Thymus (tissue), 11 donors: ENCODE measurements around the gene SBF1. TPM values are rescaled to one million over a fixed set of nuclear protein-coding genes. Genes with fewer than 3 reads are reported as not detected.

Source experiments
- DNase-seq, 9 donors: peaks; one replicate each; pipeline ENCODE4 v3.0.0-alpha.2; 2013; ENCODE audit warnings: low spot score in 9 of 9, low read depth in 6 of 9, missing footprints in 1 of 9
- H3K27ac ChIP-seq, 2 donors: one replicate each; pipeline ENCODE4 v1.5.1; 2013; ENCODE audit warnings: control low read depth in 1 of 2, low read depth in 1 of 2, low read length in 1 of 2, mild to moderate bottlenecking in 1 of 2, moderate library complexity in 1 of 2
- H3K27me3 ChIP-seq, 2 donors: one replicate each; pipeline ENCODE4 v1.5.1; 2013; ENCODE audit warnings: low read length in 1 of 2; ENCODE audit not compliant: control insufficient read depth in 2 of 2, insufficient read depth in 1 of 2
- H3K36me3 ChIP-seq, 2 donors: one replicate each; pipeline ENCODE4 v1.5.1; 2013; ENCODE audit warnings: low read length in 1 of 2, mild to moderate bottlenecking in 1 of 2, moderate library complexity in 1 of 2; ENCODE audit not compliant: control insufficient read depth in 2 of 2, insufficient read depth in 2 of 2
- H3K4me1 ChIP-seq, 2 donors: one replicate each; pipeline ENCODE4 v1.5.1; 2013; ENCODE audit warnings: low read length in 2 of 2; ENCODE audit not compliant: control insufficient read depth in 2 of 2, insufficient read depth in 2 of 2
- H3K4me3 ChIP-seq, 2 donors: one replicate each; pipeline ENCODE4 v1.5.1; 2013; ENCODE audit warnings: low read length in 2 of 2, control low read depth in 1 of 2, mild to moderate bottlenecking in 1 of 2
- H3K9me3 ChIP-seq, 2 donors: one replicate each; pipeline ENCODE4 v1.5.1; 2013; ENCODE audit warnings: low read length in 1 of 2, mild to moderate bottlenecking in 1 of 2; ENCODE audit not compliant: control insufficient read depth in 2 of 2, insufficient read depth in 1 of 2
- WGBS: extraction: QIAGEN DNeasy Blood & Tissue Kit; methylation state at CpG from one replicate; pipeline ENCODE4 v1.1.7; 2013; 5-methylcytosine and 5-hydroxymethylcytosine counted together
- polyA plus RNA-seq: library from polyadenylated mRNA; stranded (reverse); fragments of 200-250 nt; gene quantifications from one replicate; pipeline ENCODE4 v1.2.3, GENCODE V29; 2013
- total RNA-seq: library from RNA; stranded (reverse); fragments of 120-200 nt; gene quantifications from one replicate; pipeline ENCODE4 v1.2.4, GENCODE V29; 2013
- donor health status: healthy.

The SBF1 gene
- total and polyA plus RNA-seq, 2 donors, result 56.7 to 88.2 TPM

DNA sequence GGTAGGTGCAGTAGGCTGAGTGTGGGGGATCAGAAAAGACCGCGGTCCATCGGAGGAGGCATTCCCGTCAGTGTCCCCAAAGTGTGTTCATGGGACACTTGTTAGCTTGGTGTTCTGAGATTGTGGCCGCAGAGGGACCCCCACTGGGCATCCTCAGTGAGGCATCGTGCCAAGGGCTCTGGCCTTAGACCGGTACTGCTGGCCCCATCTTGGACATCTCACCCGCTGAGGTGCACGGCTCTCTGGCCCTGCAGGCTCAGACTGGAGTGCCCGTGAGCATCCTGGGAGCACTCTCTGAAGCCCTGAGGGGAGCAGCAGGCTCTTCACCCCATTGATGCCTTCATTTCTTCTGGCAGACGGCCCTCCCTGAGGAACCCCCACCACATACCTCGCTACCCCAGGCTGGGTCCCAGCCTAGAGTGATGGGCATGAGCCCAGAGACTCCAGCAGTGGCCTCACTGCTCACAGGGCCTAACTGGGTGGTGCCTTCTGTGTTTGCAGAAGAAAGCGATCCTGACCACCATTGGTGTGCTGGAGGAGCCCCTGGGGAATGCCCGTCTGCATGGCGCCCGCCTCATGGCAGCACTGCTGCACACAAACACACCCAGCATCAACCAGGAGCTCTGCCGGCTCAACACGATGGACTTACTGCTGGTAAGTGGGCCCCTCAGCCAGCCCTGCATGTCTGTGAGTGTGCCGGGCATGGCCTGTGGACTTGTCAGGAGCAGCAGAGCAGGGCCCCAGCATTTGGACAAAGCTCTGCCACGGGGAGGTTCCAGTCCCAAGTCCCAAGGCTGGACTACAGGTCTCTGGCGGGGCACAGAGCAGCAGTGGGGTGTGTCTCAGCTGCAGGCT is 51.6 kb downstream of the SBF1 start:
- peaks cover 68 to 84% of the 10 kb centered on the region in 2 donors for H3K36me3 ChIP-seq
- H3K27ac ChIP-seq, result no peak overlapping the region
- H3K4me3 ChIP-seq, result no peak overlapping the region
- 98% methylated on average over 21 of the region's 21 CpGs for WGBS
- H3K27me3 ChIP-seq, result no peaks in the 10 kb centered on the region
- DNase-seq, result no peak
- peaks cover 0 to 4% of the 10 kb centered on the region in 2 donors for H3K9me3 ChIP-seq
- H3K4me1 ChIP-seq, result no peaks in the 10 kb centered on the region

DNA sequence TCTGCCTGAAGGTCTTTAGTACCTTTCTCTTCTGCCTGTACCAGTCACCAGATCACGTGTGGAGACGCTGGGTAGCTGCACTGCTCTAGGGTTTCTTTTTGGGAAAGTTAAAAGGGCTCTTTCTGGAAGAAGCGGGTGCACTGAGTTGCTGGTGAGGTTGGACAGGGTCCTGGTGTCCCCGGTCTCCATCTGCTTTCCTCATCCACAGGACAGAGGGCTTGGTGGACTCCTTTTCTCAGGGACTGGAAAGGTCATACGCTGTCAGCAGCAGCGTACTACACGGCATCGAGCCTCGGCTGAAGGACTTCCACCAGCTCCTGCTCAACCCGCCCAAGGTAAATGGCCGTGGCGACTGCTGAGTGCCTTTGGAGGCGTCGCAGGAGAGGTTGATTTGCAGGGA is 52.8 kb downstream of the SBF1 start:
- no peak overlapping the region for H3K27ac ChIP-seq
- 99% methylated on average over 14 of the region's 14 CpGs for WGBS
- no peaks in the 10 kb centered on the region for H3K27me3 ChIP-seq
- peaks cover 77 to 90% of the 10 kb centered on the region in 2 donors for H3K36me3 ChIP-seq
- H3K4me3 ChIP-seq, result no peak overlapping the region
- peaks cover 0 to 4% of the 10 kb centered on the region in 2 donors for H3K9me3 ChIP-seq
- H3K4me1 ChIP-seq, result no peaks in the 10 kb centered on the region
- DNase-seq, result no peak

DNA sequence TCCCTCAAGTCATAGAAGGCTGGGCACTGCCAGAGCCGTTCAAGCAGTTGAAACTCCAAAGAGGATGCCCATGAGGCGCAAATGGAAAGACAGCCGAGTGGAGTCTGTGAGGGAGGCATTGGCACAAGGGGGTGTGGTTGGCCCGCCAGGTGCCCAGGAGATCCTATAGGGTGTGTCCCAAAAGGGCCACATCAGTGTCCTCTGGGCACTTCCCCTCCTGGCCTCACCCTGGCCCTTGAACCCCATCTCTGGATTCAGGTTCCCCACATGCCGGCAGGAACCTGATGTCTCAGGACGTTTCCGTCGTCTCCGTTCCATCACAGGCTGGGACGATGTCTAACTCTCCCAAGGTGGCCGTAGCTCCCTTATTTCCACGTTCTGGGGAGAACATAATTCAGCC is 54.3 kb downstream of the SBF1 start:
- no peak overlapping the region for H3K27ac ChIP-seq
- 99% methylated on average over 12 of the region's 12 CpGs for WGBS
- H3K9me3 ChIP-seq, result peaks cover 0 to 4% of the 10 kb centered on the region in 2 donors
- no peaks in the 10 kb centered on the region for H3K27me3 ChIP-seq
- peaks cover 86 to 98% of the 10 kb centered on the region in 2 donors for H3K36me3 ChIP-seq
- no peak for DNase-seq
- no peak overlapping the region for H3K4me3 ChIP-seq
- H3K4me1 ChIP-seq, result no peaks in the 10 kb centered on the region

DNA sequence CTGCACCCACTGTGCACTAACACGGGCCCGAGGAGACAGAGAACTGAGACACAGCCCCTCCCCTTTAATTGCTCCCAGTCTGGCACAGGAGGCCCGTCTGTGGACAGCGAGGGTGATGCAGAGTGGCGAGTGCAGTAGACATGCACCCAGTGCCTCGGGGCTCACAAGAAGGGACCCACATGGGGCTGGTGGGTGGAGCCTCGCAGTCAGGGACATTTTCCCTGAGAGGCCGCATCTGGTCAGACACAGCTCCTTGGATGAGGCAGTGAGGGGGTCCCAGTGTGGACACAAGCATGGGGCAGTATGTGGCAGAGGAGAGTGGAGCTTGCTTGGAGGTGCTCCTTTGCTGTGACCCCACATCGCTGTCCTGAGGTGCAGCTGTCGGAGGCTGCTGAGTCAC is 54.8 kb downstream of the SBF1 start:
- no peaks in the 10 kb centered on the region for H3K27me3 ChIP-seq
- no peak overlapping the region for H3K27ac ChIP-seq
- DNase-seq, result no peak
- no peak overlapping the region for H3K4me3 ChIP-seq
- no peaks in the 10 kb centered on the region for H3K4me1 ChIP-seq
- WGBS, result 99% methylated on average over 10 of the region's 10 CpGs
- peaks cover 0 to 4% of the 10 kb centered on the region in 2 donors for H3K9me3 ChIP-seq
- peaks cover 88 to 98% of the 10 kb centered on the region in 2 donors for H3K36me3 ChIP-seq

DNA sequence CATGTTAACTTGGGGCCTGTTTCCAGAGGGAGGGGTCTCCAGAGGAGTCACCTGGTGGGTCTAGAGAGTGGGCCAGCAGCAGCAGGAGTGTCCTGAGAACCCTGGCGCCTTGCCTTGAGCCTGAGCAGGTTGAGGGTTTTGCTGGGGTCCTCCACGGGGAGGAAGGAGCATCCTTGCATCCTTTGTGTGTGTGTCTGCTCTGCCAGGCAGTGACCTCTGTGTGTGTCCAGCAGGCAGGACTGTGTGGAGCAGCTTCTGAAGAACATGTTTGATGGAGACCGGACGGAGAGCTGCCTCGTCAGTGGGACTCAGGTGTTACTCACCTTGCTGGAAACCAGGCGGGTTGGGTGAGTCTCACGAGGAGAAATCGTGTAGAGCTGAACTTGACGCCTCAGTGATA is 55.7 kb downstream of the SBF1 start:
- Histone ChIP-seq H3K9me3 (peaks cover 0 to 4% of the 10 kb centered on the region in 2 donors), H3K27me3 (no peaks in the 10 kb centered on the region), H3K4me1 (no peaks in the 10 kb centered on the region), H3K4me3 (no peak overlapping the region), H3K36me3 (peaks cover 92 to 99% of the 10 kb centered on the region in 2 donors), H3K27ac (no peak overlapping the region)
- 96% methylated on average over 9 of the region's 9 CpGs for WGBS
- no peak for DNase-seq

DNA sequence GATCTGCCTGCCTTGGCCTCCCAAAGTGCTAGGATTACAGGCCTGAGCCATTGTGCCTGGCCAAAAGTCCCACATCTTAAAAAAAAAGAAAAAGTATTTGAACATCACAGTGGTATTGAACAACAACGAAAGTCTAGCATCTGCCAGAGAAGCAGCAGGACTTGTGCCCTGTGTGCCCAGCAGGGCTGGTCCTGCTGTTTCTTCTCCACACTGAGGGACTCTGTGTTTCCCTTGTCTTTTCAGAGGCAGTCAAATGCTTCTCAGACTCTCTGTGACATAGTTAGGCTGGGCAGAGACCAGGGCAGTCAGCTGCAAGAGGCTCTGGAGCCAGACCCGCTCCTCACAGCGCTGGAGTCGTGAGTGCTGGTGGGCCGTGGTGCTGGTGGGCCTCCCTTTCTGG is 56.2 kb downstream of the SBF1 start:
- H3K27me3 ChIP-seq, result no peaks in the 10 kb centered on the region
- no peak overlapping the region for H3K4me3 ChIP-seq
- H3K27ac ChIP-seq, result no peak overlapping the region
- DNase-seq, result no peak
- H3K4me1 ChIP-seq, result no peaks in the 10 kb centered on the region
- 98% methylated on average over 5 of the region's 5 CpGs for WGBS
- peaks cover 92 to 99% of the 10 kb centered on the region in 2 donors for H3K36me3 ChIP-seq
- H3K9me3 ChIP-seq, result peaks cover 0 to 4% of the 10 kb centered on the region in 2 donors

DNA sequence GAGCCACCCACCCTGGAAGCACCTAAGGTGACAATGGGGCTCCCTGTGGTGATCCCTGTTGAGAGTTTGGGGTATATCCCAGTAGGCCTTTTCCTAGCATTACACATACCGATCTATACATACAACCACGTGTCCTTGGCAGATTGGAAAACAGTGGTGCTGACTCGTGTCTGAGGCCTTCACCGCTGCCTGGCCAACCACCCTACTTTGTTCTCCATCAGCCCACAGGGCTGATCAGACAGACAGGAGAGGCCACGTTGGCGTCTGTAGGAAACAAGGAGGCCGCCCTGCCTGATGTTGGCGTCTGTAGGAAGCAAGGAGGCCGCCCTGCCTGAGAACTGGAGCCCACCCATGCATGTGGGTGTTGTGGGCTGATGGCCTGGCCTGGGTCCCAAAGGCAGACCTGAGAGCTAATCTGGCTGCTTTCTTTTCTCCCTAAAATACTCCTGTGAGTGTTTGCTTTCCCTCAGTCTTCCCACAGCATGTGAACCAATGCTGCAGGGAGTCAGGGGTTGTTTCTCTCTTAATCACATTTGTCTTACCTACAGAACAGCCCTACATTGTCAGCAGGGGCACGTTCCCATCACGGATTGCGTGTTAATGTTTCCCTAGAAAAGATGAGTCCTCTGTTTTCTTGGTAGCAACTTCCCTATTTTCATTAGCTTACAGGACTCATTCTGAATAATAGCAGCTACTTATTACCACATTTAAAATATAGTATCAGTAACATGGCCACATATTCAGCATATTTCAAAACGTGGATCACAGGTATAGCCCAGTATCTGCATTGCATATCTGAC is 57.2 kb downstream of the SBF1 start:
- WGBS, result 96% methylated on average over 13 of the region's 13 CpGs
- no peak for DNase-seq
- Histone ChIP-seq H3K27me3 (no peaks in the 10 kb centered on the region), H3K27ac (no peak overlapping the region), H3K9me3 (peaks cover 0 to 4% of the 10 kb centered on the region in 2 donors), H3K4me1 (no peaks in the 10 kb centered on the region), H3K36me3 (peaks cover 82 to 94% of the 10 kb centered on the region in 2 donors), H3K4me3 (no peak overlapping the region)

DNA sequence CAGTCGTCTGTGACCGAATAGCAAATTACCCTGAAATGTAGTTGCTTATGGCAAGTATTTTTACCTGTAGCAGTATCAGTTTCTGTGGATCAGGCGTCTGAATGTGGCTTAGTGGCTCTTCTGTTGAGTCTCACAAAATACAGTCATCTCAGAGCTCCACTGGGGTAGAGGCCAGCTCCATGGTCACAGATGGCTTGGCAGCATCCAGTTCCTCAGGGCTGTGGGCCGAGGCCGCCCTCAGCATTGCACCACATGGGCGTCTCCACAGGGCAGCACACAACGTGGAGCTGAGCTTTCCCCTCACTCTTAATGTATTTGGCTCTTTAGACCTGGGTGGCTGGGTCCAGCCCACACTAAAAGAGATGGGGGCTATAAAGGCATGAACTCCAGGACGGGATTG is 57.8 kb downstream of the SBF1 start:
- no peak overlapping the region for H3K27ac ChIP-seq
- H3K36me3 ChIP-seq, result peaks cover 76 to 88% of the 10 kb centered on the region in 2 donors
- DNase-seq, result no peak
- no peak overlapping the region for H3K4me3 ChIP-seq
- peaks cover 0 to 4% of the 10 kb centered on the region in 2 donors for H3K9me3 ChIP-seq
- H3K4me1 ChIP-seq, result no peaks in the 10 kb centered on the region
- WGBS, result 97% methylated on average over 8 of the region's 8 CpGs
- no peaks in the 10 kb centered on the region for H3K27me3 ChIP-seq

DNA sequence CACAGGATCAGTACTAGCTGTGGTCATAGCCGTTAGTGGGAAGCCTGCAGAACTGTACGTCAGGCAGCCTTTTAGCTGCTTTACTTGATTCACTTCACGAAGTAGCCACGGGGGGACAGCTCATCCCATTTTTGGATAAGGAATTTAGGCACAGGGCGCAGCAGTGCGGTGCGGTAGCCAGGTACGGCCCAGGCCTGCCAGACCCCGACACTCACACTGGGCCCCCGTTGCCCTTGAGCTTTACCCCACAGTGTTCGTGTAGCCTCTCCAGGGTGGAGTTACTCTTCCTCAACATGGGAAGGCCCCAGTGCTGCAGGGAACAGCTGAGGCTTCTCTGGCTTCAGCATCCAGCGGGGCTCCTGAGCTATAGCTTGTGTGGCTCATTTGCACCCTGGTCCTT is 59.4 kb downstream of the SBF1 start:
- no peak overlapping the region for H3K27ac ChIP-seq
- 98% methylated on average over 12 of the region's 12 CpGs for WGBS
- no peaks in the 10 kb centered on the region for H3K4me1 ChIP-seq
- H3K4me3 ChIP-seq, result no peak overlapping the region
- peaks cover 0 to under 1% of the 10 kb centered on the region in 2 donors for H3K9me3 ChIP-seq
- no peak for DNase-seq
- H3K36me3 ChIP-seq, result peaks cover 69 to 76% of the 10 kb centered on the region in 2 donors
- no peaks in the 10 kb centered on the region for H3K27me3 ChIP-seq
